ENCODE measurements around the gene SCAI.
"Not testable (repeated sequence)": the region's sequence is repeated elsewhere in the genome, so short reads cannot be mapped to it uniquely, and the experiment has no call there.

SCAI gene

DNA sequence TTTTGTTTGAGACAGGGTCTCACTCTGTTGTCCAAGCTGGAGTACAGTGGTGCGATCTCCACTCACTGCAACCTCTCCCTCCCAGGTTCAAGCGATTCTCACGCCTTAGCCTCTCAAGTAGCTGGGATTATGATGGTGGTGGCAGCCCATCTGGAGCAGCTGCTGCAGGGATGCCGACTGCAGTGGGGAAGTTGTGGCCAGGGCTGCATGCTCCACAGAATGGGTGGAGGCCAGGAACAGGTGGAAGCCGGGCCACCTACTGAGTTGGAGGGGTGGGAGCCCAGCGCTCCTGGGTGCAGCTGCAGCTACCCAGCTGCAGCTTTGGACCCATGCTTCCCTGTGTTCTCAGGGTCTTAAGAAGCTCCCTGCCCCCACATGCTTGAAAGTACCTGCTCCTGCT is 99.7 kb downstream of the SCAI start:
- no peak for DNase-seq (ENCODE audit: low read depth, low spot score)
- no peak overlapping the region for H3K27ac ChIP-seq

GRCh38 chr9:125043148-125043547 is 100.2 kb downstream of the SCAI start:
- DNase-seq (ENCODE audit: low read depth, low spot score) = no peak
- H3K27ac ChIP-seq = no peak overlapping the region

GRCh38 chr9:125038166-125038565 is 105.2 kb downstream of the SCAI start:
- DNase-seq (ENCODE audit: low read depth, low spot score) = no peak
- no peak overlapping the region for H3K27ac ChIP-seq

DNA sequence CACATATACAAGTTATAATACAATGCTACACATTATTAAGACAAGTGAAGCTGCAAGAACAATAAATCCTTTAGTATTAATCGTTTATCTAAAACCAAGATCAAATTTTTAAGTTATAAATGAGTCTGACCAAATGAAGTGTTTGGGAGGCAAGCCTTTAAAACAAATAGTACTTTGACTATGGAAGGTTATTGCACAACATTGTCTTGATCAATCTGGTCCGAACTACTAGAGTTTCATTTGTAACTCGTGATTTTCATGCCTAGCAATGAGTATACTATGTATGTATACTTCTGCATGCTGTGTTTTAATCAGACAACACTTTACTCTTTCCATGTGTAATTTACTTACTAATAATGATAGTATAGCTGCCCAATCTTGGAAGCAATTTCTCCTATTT is 115.3 kb downstream of the SCAI start:
- no peak for DNase-seq (ENCODE audit: low read depth, low spot score)
- no peak overlapping the region for H3K27ac ChIP-seq

DNA sequence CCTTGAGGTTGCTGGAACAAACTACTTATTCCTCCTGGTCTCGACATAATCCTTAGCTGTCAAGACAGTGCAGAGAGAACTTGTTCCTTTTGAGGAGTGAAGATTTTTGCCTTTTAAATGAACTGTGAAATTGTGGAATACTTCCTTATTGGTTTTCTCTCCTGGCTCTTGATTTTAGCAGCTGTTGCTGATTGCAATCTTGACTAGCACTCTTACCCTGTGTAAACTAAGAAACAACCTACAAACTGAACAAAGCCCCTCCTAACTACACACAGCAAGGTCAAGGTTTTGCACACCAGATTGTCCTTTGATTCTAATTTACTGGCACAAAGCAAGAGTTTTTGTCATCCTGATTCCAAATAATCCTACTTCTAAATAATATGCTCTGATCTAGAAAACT is 118.4 kb downstream of the SCAI start:
- no peak for DNase-seq (ENCODE audit: low read depth, low spot score)
- H3K27ac ChIP-seq = no peak overlapping the region

DNA sequence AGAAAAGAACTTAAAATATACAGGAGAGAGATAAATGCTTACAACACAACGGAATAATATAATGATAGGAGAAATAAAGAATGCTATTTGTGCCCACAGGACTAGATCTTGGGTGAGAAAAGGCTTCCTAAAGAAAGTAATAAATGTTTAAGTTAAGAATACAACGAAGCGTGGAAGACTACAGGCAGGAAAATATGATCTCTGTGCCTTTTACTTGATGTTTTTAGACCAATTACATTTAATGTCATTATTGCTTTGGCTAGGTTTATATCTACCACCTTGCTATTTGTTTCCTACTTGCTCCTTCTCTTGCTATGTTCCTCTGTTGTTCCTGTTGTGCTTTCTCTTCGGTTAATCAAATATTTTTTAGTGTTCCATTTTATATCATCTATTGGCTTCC is 122.3 kb downstream of the SCAI start:
- no peak for DNase-seq (ENCODE audit: low read depth, low spot score)

DNA sequence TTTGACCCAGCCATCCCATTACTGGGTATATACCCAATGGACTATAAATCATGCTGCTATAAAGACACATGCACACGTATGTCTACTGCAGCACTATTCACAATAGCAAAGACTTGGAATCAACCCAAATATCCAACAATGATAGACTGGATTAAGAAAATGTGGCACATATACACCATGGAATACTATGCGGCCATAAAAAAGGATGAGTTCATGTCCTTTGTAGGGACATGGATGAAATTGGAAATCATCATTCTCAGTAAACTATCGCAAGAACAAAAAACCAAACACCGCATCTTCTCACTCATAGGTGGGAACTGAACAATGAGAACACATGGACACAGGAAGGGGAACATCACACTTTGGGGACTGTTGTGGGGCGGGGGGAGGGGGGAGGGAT is 127.7 kb downstream of the SCAI start:
- DNase-seq (ENCODE audit: low read depth, low spot score); H3K27ac ChIP-seq: not testable (repeated sequence)

More for the DNA sequence above, 122.3 kb downstream of the SCAI start:
- no peak overlapping the region for H3K27ac ChIP-seq

DNA sequence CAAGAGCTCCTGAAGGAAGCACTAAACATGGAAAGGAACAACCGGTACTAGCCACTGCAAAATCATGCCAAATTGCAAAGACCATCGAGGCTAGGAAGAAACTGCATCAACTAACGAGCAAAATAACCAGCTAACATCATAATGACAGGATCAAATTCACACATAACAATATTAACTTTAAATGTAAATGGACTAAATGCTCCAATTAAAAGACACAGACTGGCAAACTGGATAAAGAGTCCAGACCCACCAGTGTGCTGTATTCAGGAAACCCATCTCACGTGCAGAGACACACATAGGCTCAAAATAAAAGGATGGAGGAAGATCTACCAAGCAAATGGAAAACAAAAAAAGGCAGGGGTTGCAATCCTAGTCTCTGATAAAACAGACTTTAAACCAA is 131.3 kb downstream of the SCAI start:
- not testable (repeated sequence) for H3K27ac ChIP-seq; DNase-seq (ENCODE audit: low read depth, low spot score)

GRCh38 chr9:125008599-125008998 is 134.7 kb downstream of the SCAI start:
- H3K27ac ChIP-seq = no peak overlapping the region
- no peak for DNase-seq (ENCODE audit: low read depth, low spot score)

- no peak overlapping the region for H3K27ac ChIP-seq
- DNase-seq (ENCODE audit: low read depth, low spot score) = no peak
Measured at GRCh38 chr9:125003332-125003731, 140.0 kb downstream of the SCAI start.

GRCh38 chr9:124983698-124984097 is 159.6 kb downstream of the SCAI start:
- H3K27ac ChIP-seq = no peak overlapping the region
- no peak for DNase-seq (ENCODE audit: low read depth, low spot score)

- no peak for DNase-seq (ENCODE audit: low read depth, low spot score)
Measured at GRCh38 chr9:124980431-124980830, 162.9 kb downstream of the SCAI start.

DNA sequence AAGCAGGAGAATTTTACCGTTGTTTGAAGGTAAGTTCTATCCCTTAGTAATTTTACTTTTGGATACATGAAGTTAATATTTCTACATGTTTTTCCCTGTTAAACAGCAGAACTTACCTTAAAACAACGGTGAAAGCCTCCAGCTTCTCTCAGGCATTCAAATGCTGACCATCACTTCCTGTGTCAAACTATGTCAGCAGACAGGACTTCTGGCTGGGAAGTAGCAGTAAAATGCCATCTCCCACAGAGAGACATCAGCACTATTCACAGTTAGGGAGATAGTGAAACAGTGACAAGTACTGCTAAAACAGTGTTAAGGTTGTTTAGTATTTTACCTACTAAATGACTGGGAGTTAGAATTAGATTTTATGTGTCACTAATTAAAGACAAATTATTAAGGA is 168.2 kb downstream of the SCAI start:
- no peak for DNase-seq (ENCODE audit: low read depth, low spot score)
- no peak overlapping the region for H3K27ac ChIP-seq

More at GRCh38 chr9:124980431-124980830, 162.9 kb downstream of the SCAI start:
- no peak overlapping the region for H3K27ac ChIP-seq

DNA sequence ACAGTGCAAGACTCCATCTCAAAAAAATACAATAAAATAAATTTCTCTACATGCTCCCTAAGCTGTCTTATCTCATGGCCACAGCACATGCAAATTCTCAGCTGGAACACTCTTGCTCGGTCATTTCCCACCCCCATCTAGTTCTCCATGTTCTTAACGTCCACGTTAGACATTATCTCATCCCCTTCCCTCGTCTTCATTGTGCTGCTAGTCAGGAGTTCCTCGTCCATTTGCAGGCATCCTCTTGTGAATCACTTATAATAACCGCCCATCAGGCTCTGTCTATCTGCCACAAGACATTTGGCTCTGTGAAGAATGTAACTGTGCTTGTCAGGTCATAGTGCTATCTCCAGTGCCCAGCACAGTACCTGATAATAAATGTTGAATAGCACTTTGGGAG is 169.5 kb downstream of the SCAI start:
- DNase-seq (ENCODE audit: low read depth, low spot score) = no peak
- no peak overlapping the region for H3K27ac ChIP-seq

DNA sequence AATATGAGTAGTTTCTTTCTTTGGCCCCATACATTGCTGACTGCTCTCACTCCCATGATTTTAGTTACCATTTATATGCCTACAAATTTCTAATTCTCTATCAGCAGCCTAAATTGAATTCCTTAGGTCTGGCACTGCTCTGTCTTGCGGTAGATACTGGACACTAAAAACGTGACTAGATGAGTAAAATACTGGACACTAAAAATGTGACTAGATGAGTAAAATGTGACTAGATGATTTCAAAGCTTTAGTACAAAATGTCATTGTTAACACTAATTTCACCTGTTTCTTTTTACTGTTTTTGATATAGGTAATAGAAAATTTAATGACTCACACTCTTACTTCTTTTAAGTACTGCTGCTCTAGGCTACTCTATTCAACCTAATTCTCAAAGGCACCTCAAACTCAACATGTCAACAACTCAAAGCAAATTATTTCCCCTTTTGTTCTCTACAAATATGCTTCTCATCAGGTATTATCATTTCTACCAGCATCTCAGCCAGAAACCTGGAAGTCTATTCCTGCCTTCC is 171.0 kb downstream of the SCAI start:
- H3K27ac ChIP-seq = no peak overlapping the region
- no peak for DNase-seq (ENCODE audit: low read depth, low spot score)

DNA sequence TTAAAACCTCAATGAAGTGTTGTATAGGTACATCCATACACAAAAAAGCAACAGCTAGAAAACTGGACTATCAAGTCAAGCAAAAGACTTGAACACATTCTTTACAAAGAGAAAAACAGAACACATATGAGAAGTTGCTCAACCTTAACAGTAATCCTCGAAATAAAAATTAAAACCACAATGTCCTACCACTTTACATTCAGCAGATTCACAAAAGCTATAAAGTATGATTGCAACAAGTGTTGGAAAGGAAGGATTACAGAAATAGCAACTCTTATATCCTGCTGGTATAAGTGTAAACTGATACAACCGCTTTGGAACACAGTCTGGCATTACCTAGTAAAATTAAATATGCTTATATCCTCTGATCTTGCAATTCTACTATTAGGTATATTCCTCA is 173.9 kb downstream of the SCAI start:
- no peak for DNase-seq (ENCODE audit: low read depth, low spot score)
- H3K27ac ChIP-seq = no peak overlapping the region

DNA sequence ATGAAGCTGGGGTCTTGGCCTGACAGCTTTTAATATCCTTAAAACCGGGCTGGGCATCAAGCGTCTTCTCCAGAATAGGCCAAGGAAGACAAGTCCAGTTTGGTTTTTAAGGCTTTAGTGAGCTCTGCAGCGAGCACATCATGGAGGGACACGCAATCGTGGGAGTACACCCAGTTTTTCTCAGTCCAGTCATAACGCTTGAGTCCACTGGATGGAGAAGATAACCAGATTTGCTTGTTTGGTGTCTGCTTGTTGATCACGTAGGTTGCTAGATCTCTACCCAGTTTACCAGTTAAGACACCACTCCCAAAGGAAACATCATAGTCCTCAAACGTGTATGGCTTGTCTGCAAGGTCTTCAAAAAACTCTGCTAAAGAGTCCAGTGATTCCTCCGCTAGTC is 175.1 kb downstream of the SCAI start:
- no peak for DNase-seq (ENCODE audit: low read depth, low spot score)
- no peak overlapping the region for H3K27ac ChIP-seq

DNA sequence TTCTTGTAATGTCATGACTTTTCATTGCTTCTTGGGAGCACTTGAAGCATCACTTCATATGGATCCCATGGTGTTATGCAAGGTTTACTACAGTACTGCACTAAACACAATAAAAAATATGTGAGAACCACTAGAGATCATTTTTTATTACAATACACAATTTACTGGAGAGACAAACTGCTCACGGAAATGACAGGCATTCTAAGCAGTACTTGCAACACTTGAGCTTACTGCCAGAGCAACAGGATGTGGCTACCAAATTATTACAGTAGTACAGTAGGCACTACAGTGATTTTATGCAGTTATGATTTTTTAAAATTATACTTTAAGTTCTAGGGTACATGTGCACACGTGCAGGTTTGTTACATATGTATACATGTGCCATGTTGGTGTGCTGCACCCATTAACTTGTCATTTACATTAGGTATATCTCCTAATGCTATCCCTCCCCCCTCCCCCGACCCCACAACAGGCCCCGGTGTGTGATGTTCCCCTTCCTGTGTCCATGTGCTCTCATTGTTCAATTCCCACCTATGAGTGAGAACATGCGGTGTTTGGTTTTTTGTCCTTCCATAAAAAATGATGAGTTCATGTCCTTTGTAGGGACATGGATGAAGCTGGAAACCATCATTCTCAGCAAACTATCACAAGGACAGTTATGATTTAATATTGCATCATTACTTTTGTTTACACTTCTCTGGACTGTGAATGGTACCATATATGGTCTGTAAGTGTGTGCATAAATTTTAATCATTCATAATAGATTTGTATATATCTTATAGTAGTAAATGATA is 177.4 kb downstream of the SCAI start:
- DNase-seq (ENCODE audit: low read depth, low spot score); H3K27ac ChIP-seq: not testable (repeated sequence)

DNA sequence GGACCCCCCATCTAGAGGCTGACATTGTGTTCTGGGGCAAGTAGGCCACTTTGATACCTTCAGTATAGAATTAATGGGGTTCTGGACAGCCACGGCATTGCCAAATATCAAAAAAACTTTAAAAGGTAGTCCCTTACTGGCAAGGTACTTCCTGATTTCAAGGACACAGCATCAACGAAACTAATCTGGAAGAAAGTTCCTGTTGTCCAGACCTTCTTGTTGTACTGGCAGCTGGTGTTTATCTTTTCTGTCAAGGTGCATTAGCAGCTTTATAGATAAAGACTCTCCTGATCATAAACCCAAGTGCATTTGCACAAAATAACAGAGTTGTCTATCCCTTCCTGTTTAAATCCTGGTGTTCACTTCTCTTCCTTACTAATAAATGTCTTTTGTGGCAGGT is 178.7 kb downstream of the SCAI start:
- H3K27ac ChIP-seq = no peak overlapping the region

DNA sequence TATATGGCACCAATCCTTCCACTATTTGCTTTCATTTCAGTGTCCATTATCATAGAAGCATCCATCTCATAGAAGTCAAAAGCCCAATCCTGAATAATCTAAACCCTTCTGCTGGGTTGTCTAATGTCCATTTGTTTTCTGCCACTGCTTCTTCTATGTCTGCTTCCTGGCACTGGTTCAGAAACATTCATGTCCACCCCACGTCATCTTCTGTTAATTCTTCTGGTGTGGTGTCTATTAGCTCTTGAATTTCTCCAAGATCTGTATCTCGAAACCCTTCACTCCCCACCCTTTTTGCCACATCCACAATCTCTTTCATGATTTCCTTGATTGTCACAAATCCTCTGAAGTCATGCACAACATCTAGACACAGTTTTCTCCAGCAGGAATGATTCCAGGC is 179.3 kb downstream of the SCAI start:
- no peak overlapping the region for H3K27ac ChIP-seq
- DNase-seq (ENCODE audit: low read depth, low spot score) = no peak

More for the DNA sequence above, 178.7 kb downstream of the SCAI start:
- no peak for DNase-seq (ENCODE audit: low read depth, low spot score)

- no peak overlapping the region for H3K27ac ChIP-seq
- DNase-seq (ENCODE audit: low read depth, low spot score) = no peak
Measured at GRCh38 chr9:124960409-124960752, 182.9 kb downstream of the SCAI start.
